Globus pallidus (tissue), 1 donor: ENCODE measurements around the gene SMARCA5.

Experiments
- DNase-seq: peaks from one replicate; pipeline ENCODE4 v3.0.0-alpha.2; 2015; ENCODE audit warnings: low spot score

SMARCA5 gene

GRCh38 chr4:143531788-143532491 is 18.4 kb downstream of the SMARCA5 start:
- no peak for DNase-seq

- no peak for DNase-seq
These were observed 25.6 kb downstream of the SMARCA5 start for GRCh38 chr4:143538979-143539669.

GRCh38 chr4:143539670-143540023 is 26.1 kb downstream of the SMARCA5 start:
- DNase-seq = no peak

GRCh38 chr4:143549928-143550327 is 36.4 kb downstream of the SMARCA5 start:
- DNase-seq = no peak

- no peak for DNase-seq
These were observed 41.5 kb downstream of the SMARCA5 start for GRCh38 chr4:143554728-143555597.

- no peak for DNase-seq
These were observed 42.2 kb downstream of the SMARCA5 start for GRCh38 chr4:143555676-143556075.

GRCh38 chr4:143558286-143558685 is 44.8 kb downstream of the SMARCA5 start:
- DNase-seq = no peak

GRCh38 chr4:143558823-143559756 is 45.6 kb downstream of the SMARCA5 start:
- DNase-seq = peak; percentile 31

GRCh38 chr4:143559757-143560147 is 46.2 kb downstream of the SMARCA5 start:
- no peak for DNase-seq

- DNase-seq = no peak
These were observed 51.0 kb downstream of the SMARCA5 start for GRCh38 chr4:143564472-143564871.

- no peak for DNase-seq
These were observed 61.8 kb downstream of the SMARCA5 start for GRCh38 chr4:143575331-143575730.

GRCh38 chr4:143581331-143581946 is 67.9 kb downstream of the SMARCA5 start:
- DNase-seq = peak; percentile 8

- DNase-seq = no peak
These were observed 72.0 kb downstream of the SMARCA5 start for GRCh38 chr4:143585548-143585947.

GRCh38 chr4:143586080-143586479 is 72.6 kb downstream of the SMARCA5 start:
- no peak for DNase-seq

- no peak for DNase-seq
These were observed 74.2 kb downstream of the SMARCA5 start for GRCh38 chr4:143587703-143588102.

- no peak for DNase-seq
These were observed 83.8 kb downstream of the SMARCA5 start for GRCh38 chr4:143597276-143597675.

- no peak for DNase-seq
These were observed 85.3 kb downstream of the SMARCA5 start for GRCh38 chr4:143598816-143599215.

GRCh38 chr4:143599827-143600226 is 86.3 kb downstream of the SMARCA5 start:
- no peak for DNase-seq

- no peak for DNase-seq
These were observed 93.0 kb downstream of the SMARCA5 start for GRCh38 chr4:143606480-143606879.
